ENCODE measurements around the gene CEP120. TPM values are rescaled to one million over a fixed set of nuclear protein-coding genes. Genes with fewer than 3 reads are reported as not detected.

CEP120 gene
- total and polyA plus RNA-seq, 2 donors = 21.3 to 24.5 TPM

GRCh38 chr5:123455095-123455494 lies 31.9 kb upstream of the CEP120 start:
- Histone ChIP-seq H3K27me3 (ENCODE audit: control insufficient read depth in 2 of 2, insufficient read depth in 1 of 2, low read length in 1 of 2) (no peaks in the 10 kb centered on the region), H3K4me3 (ENCODE audit: low read length in 2 of 2) (no peak overlapping the region), H3K9me3 (ENCODE audit: control insufficient read depth in 2 of 2, insufficient read depth in 1 of 2, low read length in 1 of 2) (no peaks in the 10 kb centered on the region), H3K4me1 (ENCODE audit: control insufficient read depth in 2 of 2, insufficient read depth in 2 of 2, low read length in 2 of 2) (no peaks in the 10 kb centered on the region), H3K27ac (ENCODE audit: low read depth in 1 of 2, low read length in 1 of 2) (no peak overlapping the region), H3K36me3 (ENCODE audit: control insufficient read depth in 2 of 2, insufficient read depth in 2 of 2, low read length in 1 of 2) (no peaks in the 10 kb centered on the region)
- WGBS = 90% methylated on average over 3 of the region's 3 CpGs
- no peak for DNase-seq (ENCODE audit: low read depth in 6 of 9, low spot score in 9 of 9)

DNA sequence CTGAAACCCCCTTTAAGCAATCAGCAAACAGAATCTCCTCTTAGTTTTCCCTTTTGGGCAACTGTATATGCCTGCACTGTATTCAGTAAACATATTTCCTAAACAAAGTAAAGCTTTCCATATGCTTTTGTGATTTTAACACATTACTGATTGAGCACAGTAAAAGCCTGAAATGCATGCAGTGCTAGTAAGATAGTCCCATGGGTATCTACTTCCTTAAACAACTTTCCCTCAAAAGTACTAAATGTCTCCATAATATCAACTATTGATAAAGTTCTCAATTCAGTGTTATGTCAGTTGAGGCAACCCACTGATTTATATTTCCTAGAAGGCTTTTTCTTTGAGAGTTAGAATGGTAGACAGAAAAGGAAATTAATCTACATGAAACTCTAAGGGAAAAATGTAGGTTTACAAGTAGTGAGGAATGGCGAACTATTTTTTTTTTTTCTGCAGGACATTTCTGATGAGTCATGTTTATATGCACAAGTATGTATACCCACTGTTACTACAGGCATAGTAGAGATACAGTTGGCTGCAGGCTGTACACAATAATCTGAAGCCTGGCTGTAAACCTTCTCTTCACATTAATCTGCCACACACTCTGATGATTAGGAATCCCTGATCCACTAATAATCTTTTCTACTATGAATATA lies 31.2 kb upstream of the CEP120 start:
- no peak for DNase-seq (ENCODE audit: low read depth in 6 of 9, low spot score in 9 of 9)
- peaks cover 0 to 1% of the 10 kb centered on the region in 2 donors for H3K4me1 ChIP-seq (ENCODE audit: control insufficient read depth in 2 of 2, insufficient read depth in 2 of 2, low read length in 2 of 2)
- no peaks in the 10 kb centered on the region for H3K27me3 ChIP-seq (ENCODE audit: control insufficient read depth in 2 of 2, insufficient read depth in 1 of 2, low read length in 1 of 2)
- WGBS = 88% methylated on average over 1 of the region's 1 CpG
- H3K4me3 ChIP-seq (ENCODE audit: low read length in 2 of 2) = no peak overlapping the region
- no peaks in the 10 kb centered on the region for H3K9me3 ChIP-seq (ENCODE audit: control insufficient read depth in 2 of 2, insufficient read depth in 1 of 2, low read length in 1 of 2)
- no peaks in the 10 kb centered on the region for H3K36me3 ChIP-seq (ENCODE audit: control insufficient read depth in 2 of 2, insufficient read depth in 2 of 2, low read length in 1 of 2)
- no peak overlapping the region for H3K27ac ChIP-seq (ENCODE audit: low read depth in 1 of 2, low read length in 1 of 2)

GRCh38 chr5:123452401-123452800 lies 29.2 kb upstream of the CEP120 start:
- peaks cover 0 to 3% of the 10 kb centered on the region in 2 donors for H3K4me1 ChIP-seq (ENCODE audit: control insufficient read depth in 2 of 2, insufficient read depth in 2 of 2, low read length in 2 of 2)
- no peaks in the 10 kb centered on the region for H3K9me3 ChIP-seq (ENCODE audit: control insufficient read depth in 2 of 2, insufficient read depth in 1 of 2, low read length in 1 of 2)
- 82% methylated on average over 4 of the region's 4 CpGs for WGBS
- H3K27ac ChIP-seq (ENCODE audit: low read depth in 1 of 2, low read length in 1 of 2) = no peak overlapping the region
- DNase-seq (ENCODE audit: low read depth in 6 of 9, low spot score in 9 of 9) = no peak
- H3K36me3 ChIP-seq (ENCODE audit: control insufficient read depth in 2 of 2, insufficient read depth in 2 of 2, low read length in 1 of 2) = no peaks in the 10 kb centered on the region
- H3K4me3 ChIP-seq (ENCODE audit: low read length in 2 of 2) = no peak overlapping the region
- H3K27me3 ChIP-seq (ENCODE audit: control insufficient read depth in 2 of 2, insufficient read depth in 1 of 2, low read length in 1 of 2) = no peaks in the 10 kb centered on the region

DNA sequence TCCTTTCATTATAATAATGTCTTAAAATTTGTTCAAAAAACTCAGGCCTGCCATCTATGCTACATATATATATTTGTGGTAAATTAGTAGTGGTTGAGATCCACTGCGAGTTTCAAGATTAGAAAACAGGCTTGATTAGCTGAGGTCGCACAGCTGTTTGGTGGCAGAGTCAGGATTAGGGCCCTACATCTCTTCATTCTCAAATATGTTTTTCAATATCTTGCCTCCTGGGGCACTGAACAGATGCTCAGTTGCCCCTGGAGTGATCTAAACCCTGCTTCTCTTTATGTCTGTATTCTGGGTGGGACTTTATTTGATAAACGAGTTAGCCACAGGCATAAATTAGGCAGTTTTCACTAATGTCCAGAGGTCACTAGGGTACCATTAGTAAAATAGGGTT lies 27.8 kb upstream of the CEP120 start:
- Histone ChIP-seq H3K27ac (ENCODE audit: low read depth in 1 of 2, low read length in 1 of 2) (no peak overlapping the region), H3K4me1 (ENCODE audit: control insufficient read depth in 2 of 2, insufficient read depth in 2 of 2, low read length in 2 of 2) (peaks cover 0 to 3% of the 10 kb centered on the region in 2 donors), H3K4me3 (ENCODE audit: low read length in 2 of 2) (no peak overlapping the region), H3K27me3 (ENCODE audit: control insufficient read depth in 2 of 2, insufficient read depth in 1 of 2, low read length in 1 of 2) (no peaks in the 10 kb centered on the region), H3K9me3 (ENCODE audit: control insufficient read depth in 2 of 2, insufficient read depth in 1 of 2, low read length in 1 of 2) (no peaks in the 10 kb centered on the region), H3K36me3 (ENCODE audit: control insufficient read depth in 2 of 2, insufficient read depth in 2 of 2, low read length in 1 of 2) (no peaks in the 10 kb centered on the region)
- 94% methylated on average over 3 of the region's 3 CpGs for WGBS
- DNase-seq (ENCODE audit: low read depth in 6 of 9, low spot score in 9 of 9) = no peak

DNA sequence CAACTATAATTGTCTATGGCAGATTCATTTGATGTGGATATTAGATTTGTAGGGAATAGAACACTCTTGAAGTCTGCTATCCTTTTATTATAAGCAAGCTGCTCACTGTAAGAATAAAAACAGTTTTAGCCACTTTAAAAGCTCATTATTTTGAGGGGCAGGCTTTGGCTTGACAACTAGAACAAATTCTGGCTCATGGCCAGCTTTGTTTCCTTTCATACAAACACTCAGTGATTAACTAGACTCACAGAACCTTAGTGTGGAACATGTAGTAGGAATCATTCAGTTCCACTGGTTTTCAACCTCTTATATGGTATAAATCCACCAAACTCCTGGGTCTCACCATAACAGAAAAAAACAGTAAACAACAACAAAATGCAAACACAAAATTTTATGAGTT lies 27.4 kb upstream of the CEP120 start:
- peaks cover 0 to 3% of the 10 kb centered on the region in 2 donors for H3K4me1 ChIP-seq (ENCODE audit: control insufficient read depth in 2 of 2, insufficient read depth in 2 of 2, low read length in 2 of 2)
- no peaks in the 10 kb centered on the region for H3K27me3 ChIP-seq (ENCODE audit: control insufficient read depth in 2 of 2, insufficient read depth in 1 of 2, low read length in 1 of 2)
- no peaks in the 10 kb centered on the region for H3K36me3 ChIP-seq (ENCODE audit: control insufficient read depth in 2 of 2, insufficient read depth in 2 of 2, low read length in 1 of 2)
- no peak for DNase-seq (ENCODE audit: low read depth in 6 of 9, low spot score in 9 of 9)
- no peak overlapping the region for H3K4me3 ChIP-seq (ENCODE audit: low read length in 2 of 2)
- no peaks in the 10 kb centered on the region for H3K9me3 ChIP-seq (ENCODE audit: control insufficient read depth in 2 of 2, insufficient read depth in 1 of 2, low read length in 1 of 2)
- no peak overlapping the region for H3K27ac ChIP-seq (ENCODE audit: low read depth in 1 of 2, low read length in 1 of 2)

DNA sequence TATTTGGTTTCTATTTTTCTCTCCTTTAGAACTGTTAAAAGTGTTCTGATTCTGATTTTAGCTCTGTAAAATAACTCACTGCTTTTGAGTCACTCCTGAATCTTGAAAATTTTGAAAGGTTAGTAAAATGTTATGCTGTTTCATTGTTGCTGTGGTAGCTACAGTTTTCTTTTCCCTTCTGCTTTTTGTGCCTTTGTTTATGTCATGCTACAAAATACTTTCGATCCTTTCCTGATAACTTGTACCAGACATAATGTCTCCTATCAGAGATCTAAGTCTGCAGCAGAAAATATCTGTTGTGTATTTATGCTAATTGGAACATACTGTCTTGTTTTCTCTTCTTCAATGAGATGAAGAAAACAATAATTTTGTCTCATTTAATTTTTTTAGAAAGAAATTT lies 26.9 kb upstream of the CEP120 start:
- no peak for DNase-seq (ENCODE audit: low read depth in 6 of 9, low spot score in 9 of 9)
- Histone ChIP-seq H3K27me3 (ENCODE audit: control insufficient read depth in 2 of 2, insufficient read depth in 1 of 2, low read length in 1 of 2) (no peaks in the 10 kb centered on the region), H3K36me3 (ENCODE audit: control insufficient read depth in 2 of 2, insufficient read depth in 2 of 2, low read length in 1 of 2) (no peaks in the 10 kb centered on the region), H3K4me1 (ENCODE audit: control insufficient read depth in 2 of 2, insufficient read depth in 2 of 2, low read length in 2 of 2) (peaks cover 0 to 3% of the 10 kb centered on the region in 2 donors), H3K4me3 (ENCODE audit: low read length in 2 of 2) (no peak overlapping the region), H3K9me3 (ENCODE audit: control insufficient read depth in 2 of 2, insufficient read depth in 1 of 2, low read length in 1 of 2) (no peaks in the 10 kb centered on the region), H3K27ac (ENCODE audit: low read depth in 1 of 2, low read length in 1 of 2) (no peak overlapping the region)
- 76% methylated on average over 1 of the region's 1 CpG for WGBS

- Histone ChIP-seq H3K27ac (ENCODE audit: low read depth in 1 of 2, low read length in 1 of 2) (no peak overlapping the region), H3K4me1 (ENCODE audit: control insufficient read depth in 2 of 2, insufficient read depth in 2 of 2, low read length in 2 of 2) (peaks cover 0 to 3% of the 10 kb centered on the region in 2 donors), H3K4me3 (ENCODE audit: low read length in 2 of 2) (no peak overlapping the region), H3K27me3 (ENCODE audit: control insufficient read depth in 2 of 2, insufficient read depth in 1 of 2, low read length in 1 of 2) (no peaks in the 10 kb centered on the region), H3K36me3 (ENCODE audit: control insufficient read depth in 2 of 2, insufficient read depth in 2 of 2, low read length in 1 of 2) (no peaks in the 10 kb centered on the region), H3K9me3 (ENCODE audit: control insufficient read depth in 2 of 2, insufficient read depth in 1 of 2, low read length in 1 of 2) (no peaks in the 10 kb centered on the region)
- WGBS = 94% methylated on average over 2 of the region's 2 CpGs
- DNase-seq (ENCODE audit: low read depth in 6 of 9, low spot score in 9 of 9) = no peak
These were observed 26.3 kb upstream of the CEP120 start for GRCh38 chr5:123449424-123449974.

DNA sequence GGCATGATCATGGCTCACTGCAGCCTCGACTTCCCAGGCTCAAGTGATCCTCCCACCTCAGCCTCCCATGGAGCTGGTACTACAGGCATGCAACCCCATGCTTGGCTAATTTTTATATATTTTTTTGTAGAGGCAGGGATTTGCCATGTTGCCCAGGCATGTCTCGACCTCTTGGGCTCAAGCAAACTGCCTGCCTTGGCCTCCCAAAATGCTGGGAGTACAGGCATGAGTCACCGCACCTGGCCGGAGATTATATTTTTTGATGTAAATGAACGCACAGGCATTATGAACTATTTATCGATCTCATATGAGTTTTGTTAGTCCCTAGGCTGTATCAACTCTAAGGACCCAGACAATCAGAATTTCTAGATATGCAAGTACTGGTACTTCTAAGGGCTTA lies 25.5 kb upstream of the CEP120 start:
- Histone ChIP-seq H3K4me3 (ENCODE audit: low read length in 2 of 2) (no peak overlapping the region), H3K27me3 (ENCODE audit: control insufficient read depth in 2 of 2, insufficient read depth in 1 of 2, low read length in 1 of 2) (no peaks in the 10 kb centered on the region), H3K36me3 (ENCODE audit: control insufficient read depth in 2 of 2, insufficient read depth in 2 of 2, low read length in 1 of 2) (no peaks in the 10 kb centered on the region), H3K27ac (ENCODE audit: low read depth in 1 of 2, low read length in 1 of 2) (no peak overlapping the region), H3K4me1 (ENCODE audit: control insufficient read depth in 2 of 2, insufficient read depth in 2 of 2, low read length in 2 of 2) (peaks cover 0 to 3% of the 10 kb centered on the region in 2 donors), H3K9me3 (ENCODE audit: control insufficient read depth in 2 of 2, insufficient read depth in 1 of 2, low read length in 1 of 2) (no peaks in the 10 kb centered on the region)
- WGBS = 95% methylated on average over 6 of the region's 6 CpGs
- no peak for DNase-seq (ENCODE audit: low read depth in 6 of 9, low spot score in 9 of 9)

- 92% methylated on average over 3 of the region's 3 CpGs for WGBS
- H3K4me1 ChIP-seq (ENCODE audit: control insufficient read depth in 2 of 2, insufficient read depth in 2 of 2, low read length in 2 of 2) = peaks cover 0 to 3% of the 10 kb centered on the region in 2 donors
- no peak overlapping the region for H3K4me3 ChIP-seq (ENCODE audit: low read length in 2 of 2)
- H3K27me3 ChIP-seq (ENCODE audit: control insufficient read depth in 2 of 2, insufficient read depth in 1 of 2, low read length in 1 of 2) = no peaks in the 10 kb centered on the region
- no peak overlapping the region for H3K27ac ChIP-seq (ENCODE audit: low read depth in 1 of 2, low read length in 1 of 2)
- no peak for DNase-seq (ENCODE audit: low read depth in 6 of 9, low spot score in 9 of 9)
- no peaks in the 10 kb centered on the region for H3K9me3 ChIP-seq (ENCODE audit: control insufficient read depth in 2 of 2, insufficient read depth in 1 of 2, low read length in 1 of 2)
- H3K36me3 ChIP-seq (ENCODE audit: control insufficient read depth in 2 of 2, insufficient read depth in 2 of 2, low read length in 1 of 2) = no peaks in the 10 kb centered on the region
These were observed 24.9 kb upstream of the CEP120 start for GRCh38 chr5:123448017-123448617.
